HG03460 (cell line): ENCODE measurements around the gene RIN3.

Experiments used
- ATAC-seq: cut with Tn5 transposase; IDR thresholded peaks from one replicate; pipeline ENCODE4 v1.9.1; 2021; ENCODE audit not compliant: unreplicated experiment

RIN3 gene

GRCh38 chr14:92644171-92644969 lies 130.8 kb downstream of the RIN3 start:
- no peak for ATAC-seq

- no peak for ATAC-seq
Measured at GRCh38 chr14:92644970-92645515, 131.5 kb downstream of the RIN3 start.

- no peak for ATAC-seq
Measured at GRCh38 chr14:92645841-92646478, 132.4 kb downstream of the RIN3 start.

GRCh38 chr14:92646952-92647796 lies 133.6 kb downstream of the RIN3 start:
- ATAC-seq: no peak

- ATAC-seq: no peak
Measured at GRCh38 chr14:92647797-92648279, 134.3 kb downstream of the RIN3 start.

GRCh38 chr14:92649066-92649465 lies 135.5 kb downstream of the RIN3 start:
- ATAC-seq: no peak

GRCh38 chr14:92649934-92650545 lies 136.5 kb downstream of the RIN3 start:
- ATAC-seq: no peak

- ATAC-seq: no peak
Measured at GRCh38 chr14:92650581-92651105, 137.1 kb downstream of the RIN3 start.

GRCh38 chr14:92651106-92651757 lies 137.7 kb downstream of the RIN3 start:
- ATAC-seq: peak; percentile 65

- ATAC-seq: no peak
Measured at GRCh38 chr14:92651758-92652406, 138.3 kb downstream of the RIN3 start.

GRCh38 chr14:92652413-92653151 lies 139.0 kb downstream of the RIN3 start:
- ATAC-seq: no peak

GRCh38 chr14:92653162-92653651 lies 139.6 kb downstream of the RIN3 start:
- ATAC-seq: no peak

GRCh38 chr14:92654239-92654901 lies 140.8 kb downstream of the RIN3 start:
- no peak for ATAC-seq

- no peak for ATAC-seq
Measured at GRCh38 chr14:92655419-92656201, 142.0 kb downstream of the RIN3 start.

- ATAC-seq: no peak
Measured at GRCh38 chr14:92656306-92657081, 142.9 kb downstream of the RIN3 start.

GRCh38 chr14:92657457-92658142 lies 144.0 kb downstream of the RIN3 start:
- no peak for ATAC-seq
